Neutrophil (primary cell): Measurements from ENCODE around the gene PCGF3.

Source experiments
- H3K27ac ChIP-seq: fragments of 200-600 bp; sonication (generic); 2 replicates; pipeline ENCODE4 v1.5.1; 2016; ENCODE audit warnings: mild to moderate bottlenecking, moderate library complexity
- H3K27me3 ChIP-seq: fragments of 200-600 bp; sonication (generic); 2 replicates; pipeline ENCODE4 v1.6.0; 2016; ENCODE audit warnings: mild to moderate bottlenecking
- H3K36me3 ChIP-seq: fragments of 200-600 bp; sonication (generic); 2 replicates; pipeline ENCODE4 v1.5.1; 2017
- H3K4me1 ChIP-seq, 2 experiments: fragments of 200-600 bp in 1 of 2; sonication (generic) in 1 of 2; 1 replicate in 1 of 2; 2 replicates in 1 of 2; pipeline versions ENCODE4 v1.5.1 to v1.6.1; 2013 to 2016; ENCODE audit warnings: low read depth in 1 of 2, low read length in 1 of 2, mild to moderate bottlenecking in 1 of 2, moderate library complexity in 1 of 2; ENCODE audit not compliant: control insufficient read depth in 1 of 2, insufficient read depth in 1 of 2
- H3K4me3 ChIP-seq, 2 experiments: fragments of 200-600 bp in 1 of 2; sonication (generic) in 1 of 2; 1 replicate in 1 of 2; 2 replicates in 1 of 2; pipeline ENCODE4 v1.5.1; 2013 to 2016; ENCODE audit warnings: low read depth in 1 of 2, low read length in 1 of 2, mild to moderate bottlenecking in 1 of 2, moderate library complexity in 1 of 2
- H3K9me3 ChIP-seq: fragments of 200-600 bp; sonication (generic); 2 replicates; pipeline ENCODE4 v1.5.1; 2016
- TF ChIP-seq, protein P1 (sequence below): fragments of 200-600 bp; sonication (generic); IDR thresholded peaks from 2 replicates; pipeline ENCODE4 v1.5.1; 2016; ENCODE audit warnings: antibody characterized with exemption

The PCGF3 gene

DNA sequence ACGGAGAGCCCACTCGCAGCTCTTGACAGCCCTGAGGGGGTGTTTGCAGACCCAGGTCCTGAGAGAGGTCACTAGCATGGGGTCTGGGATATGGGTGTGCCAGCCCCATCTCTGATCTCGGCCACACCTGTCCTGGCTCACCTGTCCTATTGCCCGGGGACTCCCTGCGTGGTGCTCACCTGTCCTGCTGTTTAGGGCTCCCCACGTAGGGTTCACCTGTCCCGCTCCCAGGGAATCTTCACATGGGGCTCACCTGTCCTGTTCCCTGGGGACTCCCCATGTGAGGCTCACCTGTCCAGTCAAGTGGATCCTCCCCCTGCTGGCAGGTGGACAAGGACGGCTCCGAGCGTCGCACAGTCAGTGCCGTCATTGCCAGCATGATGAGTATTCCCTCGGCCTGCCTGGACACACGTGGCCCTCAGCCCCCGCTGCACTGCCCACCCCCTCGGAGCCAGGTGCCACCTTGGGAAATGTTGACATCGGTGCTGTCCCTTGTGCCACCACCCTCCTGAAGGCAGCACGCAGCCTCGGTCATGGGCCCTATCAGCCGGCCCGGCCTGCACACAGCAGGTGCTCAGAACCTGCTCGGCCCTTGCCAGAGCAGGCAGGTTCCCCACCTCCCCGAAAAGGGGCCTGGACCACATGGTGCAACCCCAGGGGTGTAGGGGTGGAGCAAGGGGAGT is 23.0 kb upstream of the PCGF3 start:
- TF ChIP-seq, protein P1, sequence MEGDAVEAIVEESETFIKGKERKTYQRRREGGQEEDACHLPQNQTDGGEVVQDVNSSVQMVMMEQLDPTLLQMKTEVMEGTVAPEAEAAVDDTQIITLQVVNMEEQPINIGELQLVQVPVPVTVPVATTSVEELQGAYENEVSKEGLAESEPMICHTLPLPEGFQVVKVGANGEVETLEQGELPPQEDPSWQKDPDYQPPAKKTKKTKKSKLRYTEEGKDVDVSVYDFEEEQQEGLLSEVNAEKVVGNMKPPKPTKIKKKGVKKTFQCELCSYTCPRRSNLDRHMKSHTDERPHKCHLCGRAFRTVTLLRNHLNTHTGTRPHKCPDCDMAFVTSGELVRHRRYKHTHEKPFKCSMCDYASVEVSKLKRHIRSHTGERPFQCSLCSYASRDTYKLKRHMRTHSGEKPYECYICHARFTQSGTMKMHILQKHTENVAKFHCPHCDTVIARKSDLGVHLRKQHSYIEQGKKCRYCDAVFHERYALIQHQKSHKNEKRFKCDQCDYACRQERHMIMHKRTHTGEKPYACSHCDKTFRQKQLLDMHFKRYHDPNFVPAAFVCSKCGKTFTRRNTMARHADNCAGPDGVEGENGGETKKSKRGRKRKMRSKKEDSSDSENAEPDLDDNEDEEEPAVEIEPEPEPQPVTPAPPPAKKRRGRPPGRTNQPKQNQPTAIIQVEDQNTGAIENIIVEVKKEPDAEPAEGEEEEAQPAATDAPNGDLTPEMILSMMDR: no peak
- Histone ChIP-seq H3K9me3 (no peaks in the 10 kb centered on the region), H3K27me3 (peaks cover 23% of the 10 kb centered on the region), H3K27ac (no peak overlapping the region), H3K4me1 (peaks cover 24 to 50% of the 10 kb centered on the region in 2 experiments), H3K4me3 (no peak overlapping the region), H3K36me3 (no peaks in the 10 kb centered on the region)

DNA sequence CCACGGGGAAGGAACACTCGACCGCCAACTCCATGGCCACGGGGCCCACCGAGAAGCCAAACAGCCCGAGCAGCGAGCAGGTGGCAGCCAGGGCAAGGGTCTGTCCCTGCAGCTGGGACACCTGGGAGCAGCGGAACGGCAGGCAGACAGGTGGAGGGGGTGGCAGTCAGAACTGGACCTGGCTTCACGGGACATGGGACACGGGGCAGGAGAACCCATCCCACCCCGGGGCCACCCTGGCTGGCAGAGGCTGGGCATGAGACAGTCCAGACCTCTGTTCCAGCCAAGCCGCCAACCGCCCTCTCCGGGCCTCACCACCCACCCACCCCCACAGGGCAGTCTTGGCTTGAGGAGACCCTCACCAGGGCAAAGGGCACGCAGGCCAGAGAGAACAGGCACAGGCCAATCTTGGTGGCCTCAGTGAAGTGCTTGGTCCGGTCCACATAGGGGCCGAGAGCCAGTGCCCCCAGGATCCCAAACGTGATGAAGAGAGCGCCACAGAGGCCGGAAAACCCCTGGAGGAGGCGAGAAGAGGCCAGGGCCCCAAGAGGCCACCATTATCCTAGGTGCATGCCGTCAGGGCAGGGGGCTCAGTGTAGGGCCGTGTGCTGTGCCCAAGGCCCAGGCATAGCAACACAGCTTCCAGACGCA is 22.3 kb upstream of the PCGF3 start:
- no peaks in the 10 kb centered on the region for H3K9me3 ChIP-seq
- peaks cover 23% of the 10 kb centered on the region for H3K27me3 ChIP-seq
- H3K4me3 ChIP-seq: no peak overlapping the region
- TF ChIP-seq, protein P1: no peak
- no peaks in the 10 kb centered on the region for H3K36me3 ChIP-seq
- H3K4me1 ChIP-seq: peaks cover 31 to 57% of the 10 kb centered on the region in 2 experiments
- H3K27ac ChIP-seq: no peak overlapping the region

DNA sequence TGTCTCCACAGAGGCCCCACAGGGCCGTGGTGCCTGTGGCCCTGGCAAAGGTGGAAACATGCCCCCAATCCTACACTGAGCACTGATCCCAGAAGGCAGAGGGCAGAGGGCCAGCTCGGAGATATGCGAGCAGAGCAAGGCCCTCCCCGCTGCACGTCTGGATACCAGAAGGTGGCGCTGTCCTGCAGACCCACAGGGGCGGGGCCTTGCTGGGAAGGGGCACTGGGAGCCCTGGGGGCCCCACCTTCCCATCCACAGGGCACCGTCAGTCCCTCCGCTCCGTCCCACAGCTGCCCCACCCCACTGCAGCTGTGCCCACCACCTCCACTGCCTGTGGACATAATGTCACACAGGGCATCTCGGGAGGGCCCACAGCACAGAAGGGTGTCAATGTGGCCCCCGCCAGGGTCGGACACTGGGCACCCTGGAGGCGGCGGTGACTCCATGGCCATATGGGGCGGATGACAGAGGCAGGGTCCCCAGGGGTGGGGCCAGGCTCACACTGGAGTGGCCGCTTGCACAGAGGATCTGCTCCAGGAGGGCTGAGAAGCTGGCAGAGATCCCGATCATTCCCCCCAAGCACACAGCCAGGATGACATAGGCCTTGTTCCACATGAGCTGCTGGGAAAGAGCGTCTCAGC is 21.5 kb upstream of the PCGF3 start:
- Histone ChIP-seq H3K4me1 (peaks cover 38 to 65% of the 10 kb centered on the region in 2 experiments), H3K36me3 (no peaks in the 10 kb centered on the region), H3K4me3 (no peak overlapping the region), H3K27ac (no peak overlapping the region), H3K9me3 (no peaks in the 10 kb centered on the region), H3K27me3 (peaks cover 20% of the 10 kb centered on the region)
- TF ChIP-seq, protein P1: peak; percentile 71

DNA sequence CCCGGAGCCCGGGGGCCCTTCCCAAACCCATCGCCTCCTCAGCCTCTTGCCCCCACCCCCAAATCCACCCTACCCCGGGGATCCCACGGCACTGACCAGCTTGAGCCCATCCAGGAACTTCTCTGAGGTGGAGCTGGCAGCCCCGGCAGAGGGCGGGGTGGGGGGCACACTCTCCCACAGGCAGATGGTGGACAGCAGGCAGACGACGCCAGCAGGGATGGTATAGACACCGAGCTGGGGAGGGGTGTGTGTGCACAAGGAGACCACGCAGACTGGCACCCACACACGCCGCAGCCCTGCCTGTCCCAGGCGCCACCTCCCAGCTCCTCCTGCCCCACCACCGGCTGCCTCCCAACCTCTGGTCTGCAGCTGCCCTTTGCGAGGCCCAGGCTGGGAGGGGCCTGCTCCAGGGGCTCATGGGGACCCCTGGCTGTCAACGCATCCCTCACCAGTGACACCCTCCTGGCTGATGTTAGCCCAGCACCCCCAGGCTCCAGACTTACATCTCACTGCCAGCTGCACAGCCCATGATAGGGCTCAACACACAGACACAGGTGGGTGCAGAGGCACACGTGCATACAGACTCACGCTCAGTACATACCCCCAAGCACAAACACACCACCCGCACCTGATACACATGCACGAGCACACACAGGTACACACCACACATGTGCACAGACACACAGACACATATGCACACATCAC is 20.9 kb upstream of the PCGF3 start:
- Histone ChIP-seq H3K4me1 (peaks cover 45 to 71% of the 10 kb centered on the region in 2 experiments), H3K36me3 (no peaks in the 10 kb centered on the region), H3K27me3 (peaks cover 13% of the 10 kb centered on the region), H3K4me3 (no peak overlapping the region), H3K9me3 (no peaks in the 10 kb centered on the region), H3K27ac (no peak overlapping the region)
- TF ChIP-seq, protein P1: no peak

- H3K4me1 ChIP-seq: peaks cover 50 to 72% of the 10 kb centered on the region in 2 experiments
- TF ChIP-seq, protein P1: no peak
- H3K27me3 ChIP-seq: peaks cover 5% of the 10 kb centered on the region
- H3K27ac ChIP-seq: peak overlapping the region; percentile 98
- no peaks in the 10 kb centered on the region for H3K36me3 ChIP-seq
- no peaks in the 10 kb centered on the region for H3K9me3 ChIP-seq
- no peak overlapping the region for H3K4me3 ChIP-seq
These were observed 19.8 kb upstream of the PCGF3 start for GRCh38 chr4:685679-686412.
